ENCODE results near the gene MGAT3. TPM values are rescaled to one million over a fixed set of nuclear protein-coding genes. Genes with fewer than 3 reads are reported as not detected.

MGAT3 gene
- total and polyA plus RNA-seq, 2 of the 13 experiments (the other 11 are each of a cell fraction or from before 2014, with no cell fraction given): 0.11 to 0.15 TPM

- TF ChIP-seq, protein P1, sequence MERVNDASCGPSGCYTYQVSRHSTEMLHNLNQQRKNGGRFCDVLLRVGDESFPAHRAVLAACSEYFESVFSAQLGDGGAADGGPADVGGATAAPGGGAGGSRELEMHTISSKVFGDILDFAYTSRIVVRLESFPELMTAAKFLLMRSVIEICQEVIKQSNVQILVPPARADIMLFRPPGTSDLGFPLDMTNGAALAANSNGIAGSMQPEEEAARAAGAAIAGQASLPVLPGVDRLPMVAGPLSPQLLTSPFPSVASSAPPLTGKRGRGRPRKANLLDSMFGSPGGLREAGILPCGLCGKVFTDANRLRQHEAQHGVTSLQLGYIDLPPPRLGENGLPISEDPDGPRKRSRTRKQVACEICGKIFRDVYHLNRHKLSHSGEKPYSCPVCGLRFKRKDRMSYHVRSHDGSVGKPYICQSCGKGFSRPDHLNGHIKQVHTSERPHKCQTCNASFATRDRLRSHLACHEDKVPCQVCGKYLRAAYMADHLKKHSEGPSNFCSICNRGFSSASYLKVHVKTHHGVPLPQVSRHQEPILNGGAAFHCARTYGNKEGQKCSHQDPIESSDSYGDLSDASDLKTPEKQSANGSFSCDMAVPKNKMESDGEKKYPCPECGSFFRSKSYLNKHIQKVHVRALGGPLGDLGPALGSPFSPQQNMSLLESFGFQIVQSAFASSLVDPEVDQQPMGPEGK (CRISPR knock-in tag; IDR thresholded peaks at IDR 0.05): peak; percentile 32
- TF ChIP-seq, protein P2, sequence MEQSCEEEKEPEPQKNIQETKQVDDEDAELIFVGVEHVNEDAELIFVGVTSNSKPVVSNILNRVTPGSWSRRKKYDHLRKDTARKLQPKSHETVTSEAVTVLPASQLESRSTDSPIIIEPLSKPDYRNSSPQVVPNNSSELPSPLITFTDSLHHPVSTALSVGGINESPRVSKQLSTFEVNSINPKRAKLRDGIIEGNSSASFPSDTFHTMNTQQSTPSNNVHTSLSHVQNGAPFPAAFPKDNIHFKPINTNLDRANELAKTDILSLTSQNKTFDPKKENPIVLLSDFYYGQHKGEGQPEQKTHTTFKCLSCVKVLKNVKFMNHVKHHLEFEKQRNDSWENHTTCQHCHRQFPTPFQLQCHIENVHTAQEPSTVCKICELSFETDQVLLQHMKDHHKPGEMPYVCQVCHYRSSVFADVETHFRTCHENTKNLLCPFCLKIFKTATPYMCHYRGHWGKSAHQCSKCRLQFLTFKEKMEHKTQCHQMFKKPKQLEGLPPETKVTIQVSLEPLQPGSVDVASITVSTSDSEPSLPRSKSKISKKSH (CRISPR knock-in tag; IDR thresholded peaks at IDR 0.05; ENCODE audit: borderline replicate concordance): peak; percentile 74; the same call in 1 of the 2 replicates
- TF ChIP-seq PAX8 (CRISPR knock-in tag; IDR thresholded peaks at IDR 0.05; ENCODE audit: borderline replicate concordance) (0 out of 2 replicates have a peak, but pooled peaks have one; percentile 59), ZBTB4 (CRISPR knock-in tag; IDR thresholded peaks at IDR 0.05; ENCODE audit: borderline replicate concordance) (no peak), TCF12 (IDR thresholded peaks at IDR 0.05) (no peak), TCF12 (CRISPR knock-in tag; IDR thresholded peaks at IDR 0.05) (0 out of 2 replicates have a peak, but pooled peaks have one; percentile 39), GLI4 (CRISPR knock-in tag; IDR thresholded peaks at IDR 0.05; ENCODE audit: borderline replicate concordance) (no peak), MXI1 (IDR thresholded peaks at IDR 0.05; ENCODE audit: borderline replicate concordance, low read depth, low read length) (peak; percentile 86; the same call in 1 of the 3 replicates), CBFB (CRISPR knock-in tag; IDR thresholded peaks at IDR 0.05) (peak; percentile 36; the same call in 1 of the 2 replicates), ZNF558 (CRISPR knock-in tag; IDR thresholded peaks at IDR 0.05; ENCODE audit: borderline replicate concordance) (no peak), NFYB (CRISPR knock-in tag; IDR thresholded peaks at IDR 0.05) (peak; percentile 96), POLR2A (IDR thresholded peaks at IDR 0.05; ENCODE audit: insufficient read depth in 1 of 2, low read depth in 2 of 2, low read length in 2 of 2) (peak; percentile 56 to 92), ZNF441 (CRISPR knock-in tag; IDR thresholded peaks at IDR 0.05; ENCODE audit: borderline replicate concordance) (peak; percentile 54; the same call in 1 of the 2 replicates), ATF5 (CRISPR knock-in tag; IDR thresholded peaks at IDR 0.05; ENCODE audit: low read depth) (peak; percentile 58; the same call in 1 of the 2 replicates), ASH2L (IDR thresholded peaks at IDR 0.05; ENCODE audit: insufficient read length, low read depth, low read length) (peak; percentile 4), RBFOX2 (IDR thresholded peaks at IDR 0.05; ENCODE audit: low read depth, low read length) (peak; percentile 80), TOPORS (CRISPR knock-in tag; IDR thresholded peaks at IDR 0.05) (peak; percentile 29; the same call in 1 of the 2 replicates), MLLT10 (CRISPR knock-in tag; IDR thresholded peaks at IDR 0.05) (no peak), ZMYM2 (CRISPR knock-in tag; IDR thresholded peaks at IDR 0.05) (0 out of 2 replicates have a peak, but pooled peaks have one; percentile 10)
- TF ChIP-seq, protein P3, sequence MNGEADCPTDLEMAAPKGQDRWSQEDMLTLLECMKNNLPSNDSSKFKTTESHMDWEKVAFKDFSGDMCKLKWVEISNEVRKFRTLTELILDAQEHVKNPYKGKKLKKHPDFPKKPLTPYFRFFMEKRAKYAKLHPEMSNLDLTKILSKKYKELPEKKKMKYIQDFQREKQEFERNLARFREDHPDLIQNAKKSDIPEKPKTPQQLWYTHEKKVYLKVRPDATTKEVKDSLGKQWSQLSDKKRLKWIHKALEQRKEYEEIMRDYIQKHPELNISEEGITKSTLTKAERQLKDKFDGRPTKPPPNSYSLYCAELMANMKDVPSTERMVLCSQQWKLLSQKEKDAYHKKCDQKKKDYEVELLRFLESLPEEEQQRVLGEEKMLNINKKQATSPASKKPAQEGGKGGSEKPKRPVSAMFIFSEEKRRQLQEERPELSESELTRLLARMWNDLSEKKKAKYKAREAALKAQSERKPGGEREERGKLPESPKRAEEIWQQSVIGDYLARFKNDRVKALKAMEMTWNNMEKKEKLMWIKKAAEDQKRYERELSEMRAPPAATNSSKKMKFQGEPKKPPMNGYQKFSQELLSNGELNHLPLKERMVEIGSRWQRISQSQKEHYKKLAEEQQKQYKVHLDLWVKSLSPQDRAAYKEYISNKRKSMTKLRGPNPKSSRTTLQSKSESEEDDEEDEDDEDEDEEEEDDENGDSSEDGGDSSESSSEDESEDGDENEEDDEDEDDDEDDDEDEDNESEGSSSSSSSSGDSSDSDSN (CRISPR knock-in tag; IDR thresholded peaks at IDR 0.05): peak; percentile 80
Observed at GRCh38 chr22:39519681-39520225, 62.9 kb downstream of the MGAT3 start (continued).
